Rectal smooth muscle tissue (tissue), 1 donor: ENCODE results near the gene NPDC1.

Experiments
- H3K27ac ChIP-seq: one replicate; pipeline ENCODE4 v1.7.0; 2013; ENCODE audit warnings: low read depth, low read length, inconsistent platforms
- H3K27me3 ChIP-seq: one replicate; pipeline ENCODE4 v1.7.0; 2013; ENCODE audit warnings: low read length; ENCODE audit not compliant: control insufficient read depth, insufficient read depth
- H3K36me3 ChIP-seq: one replicate; pipeline ENCODE4 v1.7.0; 2013; ENCODE audit warnings: low read length; ENCODE audit not compliant: control insufficient read depth, insufficient read depth
- H3K4me1 ChIP-seq: one replicate; pipeline ENCODE4 v1.7.0; 2013; ENCODE audit warnings: low read length; ENCODE audit not compliant: control insufficient read depth, insufficient read depth
- H3K4me3 ChIP-seq: one replicate; pipeline ENCODE4 v1.7.0; 2013; ENCODE audit warnings: low read length
- H3K9ac ChIP-seq: one replicate; pipeline ENCODE4 v1.7.0; 2013; ENCODE audit warnings: low read length

Gene NPDC1

DNA sequence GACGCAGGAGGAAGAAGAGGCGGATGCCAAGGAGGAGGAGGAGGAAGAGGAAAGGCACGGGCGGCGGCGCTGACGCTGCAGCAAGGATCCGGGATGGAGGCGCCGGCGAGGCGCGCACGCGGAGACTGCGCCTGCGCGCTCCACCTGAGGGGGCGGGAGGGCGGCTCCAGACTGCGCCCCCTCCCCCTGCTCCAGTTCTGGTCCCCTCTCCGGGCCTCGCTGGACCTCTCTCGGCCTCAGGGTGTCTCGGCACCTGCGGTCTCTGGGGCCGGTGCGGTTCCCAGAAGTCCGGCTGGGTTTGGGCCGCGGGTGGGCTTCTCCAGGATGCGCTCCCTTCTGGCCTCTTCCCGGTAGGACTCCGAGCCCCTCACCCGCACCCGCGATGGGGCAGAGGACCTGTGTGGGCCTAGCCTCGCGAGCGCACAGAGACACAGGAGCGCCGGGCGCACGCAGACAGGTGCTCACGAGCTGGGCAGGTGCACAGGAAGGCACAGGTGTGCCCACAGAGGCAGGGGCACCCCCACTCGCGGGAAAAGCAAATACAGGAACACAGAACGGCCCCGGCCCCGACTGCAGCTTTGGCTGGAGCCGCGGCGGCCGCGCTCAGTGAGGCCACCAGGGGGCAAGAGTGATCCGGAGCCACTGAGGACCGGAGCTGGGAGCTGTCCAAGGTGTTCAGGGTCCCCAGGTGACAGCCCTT, at the start of gene NPDC1:
TSS of gene NPDC1 (minus strand) at position 90 of the 700 bp plus-strand sequence. CDS start 188 bp downstream, outside the sequence.
- Histone ChIP-seq H3K4me3 (peak within 1 kb of the TSS; percentile 68), H3K27me3 (peaks cover 25% of the 10 kb centered on the region), H3K4me1 (peaks cover 17% of the 10 kb centered on the region), H3K27ac (no peak within 1 kb of the TSS), H3K36me3 (no peaks in the 10 kb centered on the region), H3K9ac (peak within 1 kb of the TSS; percentile 16)

DNA sequence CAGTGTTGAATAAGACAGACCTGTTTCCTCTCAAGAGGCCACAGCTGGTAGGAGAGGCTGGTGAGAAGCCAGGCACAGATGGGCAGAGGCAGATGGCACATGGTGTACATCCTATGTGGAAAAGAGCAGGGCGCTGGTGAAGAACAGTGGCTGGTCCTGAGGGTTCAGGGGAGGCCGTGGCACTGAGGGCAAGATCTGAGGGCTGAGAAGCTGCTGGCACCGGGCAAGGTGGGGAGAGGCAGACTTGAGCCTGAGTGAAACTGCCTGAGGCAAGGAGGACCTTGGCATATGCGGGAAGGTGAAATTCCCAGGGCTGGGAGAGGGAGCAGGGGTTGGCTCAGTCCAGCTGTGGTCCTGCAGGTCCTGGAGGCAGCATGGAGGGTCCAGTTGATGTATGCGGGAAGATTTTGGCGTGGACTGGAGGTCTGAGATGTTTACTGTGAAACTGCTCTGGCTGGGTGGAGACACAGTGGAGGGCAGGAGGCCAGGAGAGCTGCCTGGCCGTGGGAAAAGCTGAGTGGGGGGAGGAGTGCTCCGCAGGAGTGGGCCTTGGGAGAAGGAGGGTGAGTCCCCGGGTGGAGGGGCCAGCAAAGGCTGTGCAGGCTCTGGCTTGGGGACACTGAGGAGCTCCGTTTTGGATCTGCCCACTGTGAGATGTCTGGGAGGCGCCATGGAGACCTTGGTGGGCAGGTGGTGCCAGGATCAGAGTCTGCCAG, 43.4 kb upstream of the NPDC1 start:
- H3K36me3 ChIP-seq: peaks cover 6% of the 10 kb centered on the region
- H3K4me3 ChIP-seq: no peak overlapping the region
- no peaks in the 10 kb centered on the region for H3K27me3 ChIP-seq
- H3K4me1 ChIP-seq: peaks cover 4% of the 10 kb centered on the region
- H3K9ac ChIP-seq: no peak overlapping the region
- H3K27ac ChIP-seq: no peak overlapping the region

- Histone ChIP-seq H3K4me1 (peaks cover 4% of the 10 kb centered on the region), H3K4me3 (no peak overlapping the region), H3K36me3 (peaks cover 4% of the 10 kb centered on the region), H3K9ac (no peak overlapping the region), H3K27ac (no peak overlapping the region), H3K27me3 (no peaks in the 10 kb centered on the region)
Observed at GRCh38 chr9:137088121-137088520, 42.1 kb upstream of the NPDC1 start.

GRCh38 chr9:137087409-137087925, 41.5 kb upstream of the NPDC1 start:
- peak overlapping the region; percentile 91 for H3K27ac ChIP-seq
- peaks cover 4% of the 10 kb centered on the region for H3K4me1 ChIP-seq
- H3K36me3 ChIP-seq: peaks cover under 1% of the 10 kb centered on the region
- H3K27me3 ChIP-seq: no peaks in the 10 kb centered on the region
- H3K9ac ChIP-seq: peak overlapping the region; percentile 35
- peak overlapping the region; percentile 69 for H3K4me3 ChIP-seq

- Histone ChIP-seq H3K9ac (peak within 1 kb of the TSS; percentile 66), H3K4me3 (peak within 1 kb of the TSS; percentile 69), H3K36me3 (no peaks in the 10 kb centered on the region), H3K4me1 (peaks cover 4% of the 10 kb centered on the region), H3K27ac (peak within 1 kb of the TSS; percentile 91), H3K27me3 (no peaks in the 10 kb centered on the region)
Observed at GRCh38 chr9:137086531-137087408, 40.8 kb upstream of the NPDC1 start, which contains the start of gene MAN1B1. Gene MAN1B1, plus strand, starts transcription at chr9:137086985. Its CDS starts 15 bp downstream, at chr9:137087000.

GRCh38 chr9:137085920-137086530, 40.0 kb upstream of the NPDC1 start:
- H3K9ac ChIP-seq: peak overlapping the region; percentile 66
- H3K4me3 ChIP-seq: peak overlapping the region; percentile 69
- peak overlapping the region; percentile 91 for H3K27ac ChIP-seq
- no peaks in the 10 kb centered on the region for H3K36me3 ChIP-seq
- H3K27me3 ChIP-seq: no peaks in the 10 kb centered on the region
- H3K4me1 ChIP-seq: peaks cover 4% of the 10 kb centered on the region

DNA sequence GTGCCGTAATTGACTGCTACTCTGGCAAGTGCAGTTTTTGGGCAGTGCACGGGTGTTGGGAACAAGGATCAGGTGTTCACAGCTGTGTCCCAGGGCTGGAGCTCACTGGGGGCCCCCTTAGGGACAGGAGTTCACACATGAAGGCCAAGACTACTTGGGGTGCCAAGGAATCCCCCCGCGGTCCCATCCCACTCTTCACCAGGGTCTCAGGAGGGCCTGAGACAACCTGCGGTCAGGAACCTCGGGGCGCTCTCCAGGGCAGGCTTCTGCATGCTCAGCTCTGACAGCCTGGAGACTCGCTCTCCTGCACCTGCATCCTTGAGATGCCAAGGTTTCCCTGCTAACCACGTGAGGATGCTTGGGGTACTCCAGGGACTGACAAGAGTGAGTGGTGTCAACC, 38.5 kb upstream of the NPDC1 start:
- Histone ChIP-seq H3K4me1 (peaks cover 4% of the 10 kb centered on the region), H3K4me3 (no peak overlapping the region), H3K27me3 (no peaks in the 10 kb centered on the region), H3K27ac (no peak overlapping the region), H3K9ac (no peak overlapping the region), H3K36me3 (no peaks in the 10 kb centered on the region)

- H3K27me3 ChIP-seq: no peaks in the 10 kb centered on the region
- peaks cover 4% of the 10 kb centered on the region for H3K4me1 ChIP-seq
- H3K9ac ChIP-seq: no peak overlapping the region
- no peak overlapping the region for H3K4me3 ChIP-seq
- no peaks in the 10 kb centered on the region for H3K36me3 ChIP-seq
- H3K27ac ChIP-seq: no peak overlapping the region
Observed at GRCh38 chr9:137083394-137084004, 37.5 kb upstream of the NPDC1 start.

DNA sequence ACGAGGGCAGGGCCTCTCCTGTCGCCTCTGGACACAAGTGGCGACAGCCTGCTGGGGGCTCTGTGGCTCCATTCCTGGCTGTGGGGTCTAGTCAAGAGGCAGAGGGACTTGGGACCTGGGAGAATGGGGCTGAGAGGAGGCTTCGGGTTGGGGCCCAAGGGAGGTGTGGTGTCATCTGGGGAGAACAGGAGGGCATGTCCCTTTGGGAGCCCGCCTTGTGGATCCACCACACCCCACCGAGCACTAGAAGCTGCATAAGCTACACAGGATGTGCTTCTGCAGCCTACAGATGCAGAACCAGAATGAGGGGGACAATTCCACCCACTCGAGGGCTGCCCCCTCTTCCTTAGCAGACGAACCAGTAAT, 36.9 kb upstream of the NPDC1 start:
- Histone ChIP-seq H3K4me3 (no peak overlapping the region), H3K27me3 (no peaks in the 10 kb centered on the region), H3K27ac (no peak overlapping the region), H3K36me3 (no peaks in the 10 kb centered on the region), H3K4me1 (peaks cover 4% of the 10 kb centered on the region), H3K9ac (no peak overlapping the region)

DNA sequence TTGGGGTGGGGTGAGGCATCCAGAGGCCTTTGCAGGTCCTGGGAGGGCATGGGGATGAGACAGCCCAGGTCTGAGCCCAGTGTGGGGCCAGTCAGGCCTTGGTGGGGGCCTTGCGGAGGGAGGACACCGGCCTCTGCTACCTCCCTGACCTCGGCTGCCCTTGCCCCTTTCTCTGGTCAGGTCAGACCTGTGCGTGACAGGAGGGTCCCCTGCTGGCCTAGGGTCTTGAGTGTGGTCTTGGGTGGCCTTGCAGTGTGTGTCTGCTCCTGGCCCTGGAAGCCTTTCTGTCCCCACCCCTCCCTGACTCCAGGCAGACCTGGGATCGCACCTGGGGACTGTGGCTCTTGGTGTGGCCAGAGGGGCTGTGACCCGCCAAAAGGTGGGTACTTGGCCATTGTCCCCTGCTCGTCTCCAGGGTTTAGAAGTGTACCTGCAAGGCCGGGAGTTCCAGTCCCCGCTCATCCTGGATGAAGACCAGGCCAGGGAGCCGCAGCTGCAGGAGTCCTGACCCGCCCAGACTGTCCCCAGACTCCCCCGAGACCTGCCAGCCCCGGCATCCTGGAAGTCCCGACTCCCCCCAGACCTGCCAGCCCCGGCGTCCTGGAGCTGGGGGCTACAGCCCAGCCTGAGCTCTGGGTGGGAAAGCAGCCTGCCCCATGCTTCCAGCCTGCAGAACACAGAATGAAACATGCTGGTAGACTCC, 36.4 kb upstream of the NPDC1 start:
- H3K36me3 ChIP-seq: no peaks in the 10 kb centered on the region
- H3K4me1 ChIP-seq: peaks cover 4% of the 10 kb centered on the region
- H3K27ac ChIP-seq: no peak overlapping the region

More for the DNA sequence above, 36.4 kb upstream of the NPDC1 start:
- no peak overlapping the region for H3K9ac ChIP-seq
- no peak overlapping the region for H3K4me3 ChIP-seq
- no peaks in the 10 kb centered on the region for H3K27me3 ChIP-seq
